ENCODE results near the gene ACOXL. TPM values are rescaled to one million over a fixed set of nuclear protein-coding genes. Genes with fewer than 3 reads are reported as not detected.
A peak's percentile ranks its signal among the peaks of the same experiment; 100 is the strongest.

Gene ACOXL
- total and polyA plus RNA-seq, 9 of the 15 experiments (the other 6 are each of a cell fraction or from before 2014, with no cell fraction given) = 0.31 to 0.56 TPM; not detected in 7

- TF ChIP-seq U2AF1 (optimal IDR thresholded peaks at IDR 0.05; ENCODE audit: low read depth, low read length) (no peak), IRF1 (CRISPR knock-in tag; IDR thresholded peaks at IDR 0.05; ENCODE audit: borderline replicate concordance) (no peak), CBFA2T3 (IDR thresholded peaks at IDR 0.05) (peak; percentile 85), XRCC4 (IDR thresholded peaks at IDR 0.05; ENCODE audit: extremely low read depth, insufficient read depth, insufficient read length) (no peak), MTA3 (IDR thresholded peaks at IDR 0.05; ENCODE audit: borderline replicate concordance) (no peak), HIVEP1 (CRISPR knock-in tag; IDR thresholded peaks at IDR 0.05) (no peak), CBX3 (IDR thresholded peaks at IDR 0.05; ENCODE audit: borderline replicate concordance in 1 of 2, low read length in 2 of 2) (no peak), TRIM25 (IDR thresholded peaks at IDR 0.05; ENCODE audit: borderline replicate concordance) (no peak), JUND (IDR thresholded peaks at IDR 0.05; ENCODE audit: borderline replicate concordance, low read depth, low read length) (no peak), JUND (tag; IDR thresholded peaks at IDR 0.05; ENCODE audit: borderline replicate concordance, low read depth, low read length) (no peak; the same call in 2 of the 3 replicates), FOXM1 (IDR thresholded peaks at IDR 0.05; ENCODE audit: low read depth) (no peak), FOXM1 (CRISPR knock-in tag; IDR thresholded peaks at IDR 0.05; ENCODE audit: low read depth) (no peak), POU5F1 (IDR thresholded peaks at IDR 0.05; ENCODE audit: borderline replicate concordance, low read depth, low read length, partially characterized antibody) (no peak), PHF8 (IDR thresholded peaks at IDR 0.05; ENCODE audit: borderline replicate concordance, low read length) (no peak), ZC3H11A (IDR thresholded peaks at IDR 0.05; ENCODE audit: low read depth, low read length) (no peak), ZNF239 (CRISPR knock-in tag; IDR thresholded peaks at IDR 0.05) (no peak), NFRKB (IDR thresholded peaks at IDR 0.05; ENCODE audit: low read depth) (no peak), ZNF445 (CRISPR knock-in tag; IDR thresholded peaks at IDR 0.05; ENCODE audit: low read depth) (no peak), COPS2 (conservative IDR thresholded peaks at IDR 0.05) (no peak), RBM39 (optimal IDR thresholded peaks at IDR 0.05; ENCODE audit: low read depth, low read length) (no peak), HDAC6 (IDR thresholded peaks at IDR 0.05; ENCODE audit: low read depth, low read length) (no peak), CHAMP1 (IDR thresholded peaks at IDR 0.05) (no peak), SIRT6 (IDR thresholded peaks at IDR 0.05; ENCODE audit: low read depth, low read length) (no peak), CREB3L1 (IDR thresholded peaks at IDR 0.05; ENCODE audit: borderline replicate concordance, low read depth) (no peak)
Observed at GRCh38 chr2:111162718-111163331, 430.5 kb downstream of the ACOXL start (continued).

Data from K562 (cell line).